ENCODE data around the gene NUDT3.

DNA sequence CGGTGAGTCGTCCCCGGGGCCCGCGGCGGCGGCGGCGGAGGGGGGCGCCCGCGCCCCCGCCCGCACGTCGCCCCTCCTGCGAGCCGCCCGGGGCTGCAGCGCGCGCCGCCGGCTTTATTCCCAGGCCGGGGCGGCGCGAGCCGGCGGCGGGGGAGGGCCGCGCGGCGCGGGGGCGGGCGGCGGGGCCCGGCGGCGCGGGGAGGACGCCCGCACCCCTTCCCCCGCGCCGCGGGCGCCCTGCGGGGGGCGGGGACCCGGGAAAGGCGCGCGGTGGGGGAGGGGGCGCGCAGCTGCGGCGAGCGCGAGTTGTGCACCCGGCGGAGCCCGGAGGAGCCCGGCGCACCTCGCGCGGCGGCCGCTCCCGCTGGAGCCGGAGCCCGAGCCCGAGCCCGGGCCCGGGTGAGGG, 155.2 kb downstream of the NUDT3 start:
- TF ChIP-seq POLR2AphosphoS5 (IDR thresholded peaks at IDR 0.05; ENCODE audit: low read depth, low read length), result no peak
- TF ChIP-seq POLR2A (IDR thresholded peaks at IDR 0.05; ENCODE audit: low read depth, low read length), result no peak
- no peak for TF ChIP-seq TAF1 (IDR thresholded peaks at IDR 0.05; ENCODE audit: low read depth, low read length)
- no peak for TF ChIP-seq SPI1 (IDR thresholded peaks at IDR 0.05; ENCODE audit: low read depth, low read length)
- no peak for TF ChIP-seq PAX5 (IDR thresholded peaks at IDR 0.05; ENCODE audit: insufficient read depth, low read length, severe bottlenecking)
